Measurements from ENCODE around the gene GPR18.

The GPR18 gene

GRCh38 chr13:99281811-99282263 lies 23.7 kb upstream of the GPR18 start:
- peaks cover 56% of the 10 kb centered on the region for H4K20me1 ChIP-seq
- no peak for TF ChIP-seq Cebpa-rat (IDR thresholded peaks at IDR 0.05)
- peak overlapping the region; percentile 43 for H3K27ac ChIP-seq
- peak overlapping the region; percentile 69 for H3K4me2 ChIP-seq
- no peaks in the 10 kb centered on the region for H3K27me3 ChIP-seq
- 0 out of 2 replicates have a peak overlapping the region, but pooled peaks have one; percentile 6 for H3K9ac ChIP-seq
- no peaks in the 10 kb centered on the region for H3K9me3 ChIP-seq
- peaks cover 64% of the 10 kb centered on the region for H3K4me1 ChIP-seq
- H3K4me3 ChIP-seq, result no peak overlapping the region
- peaks cover 49% of the 10 kb centered on the region for H3K36me3 ChIP-seq

DNA sequence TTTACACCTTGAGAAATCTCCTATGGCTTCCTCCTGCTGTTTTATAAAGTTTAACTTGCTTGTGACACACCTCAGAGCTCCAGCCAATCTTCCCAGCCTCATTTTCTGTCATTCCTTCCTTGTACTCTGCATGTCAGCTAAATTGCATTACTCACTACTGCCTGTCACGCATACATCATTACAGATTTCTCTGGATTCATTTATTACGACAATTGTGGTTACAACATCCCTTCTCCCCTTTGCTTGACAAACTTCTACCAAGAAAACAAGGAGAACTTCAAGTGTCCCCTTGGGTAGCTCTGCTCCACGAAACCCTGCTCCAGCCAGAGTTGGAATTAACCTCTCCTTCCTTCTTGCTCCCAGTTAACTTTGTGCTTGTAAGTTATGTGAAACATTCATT lies 22.0 kb upstream of the GPR18 start:
- H3K4me3 ChIP-seq, result no peak overlapping the region

GRCh38 chr13:99279637-99280036 lies 21.5 kb upstream of the GPR18 start:
- Histone ChIP-seq H3K27me3 (no peaks in the 10 kb centered on the region), H3K9me3 (no peaks in the 10 kb centered on the region), H4K20me1 (peaks cover 75% of the 10 kb centered on the region), H3K9ac (no peak overlapping the region), H3K4me1 (peaks cover 74% of the 10 kb centered on the region), H3K27ac (no peak overlapping the region), H3K4me3 (no peak overlapping the region), H3K4me2 (no peak overlapping the region), H3K36me3 (peaks cover 55% of the 10 kb centered on the region)
- no peak for TF ChIP-seq Cebpa-rat (IDR thresholded peaks at IDR 0.05)

More for the DNA sequence above, 22.0 kb upstream of the GPR18 start:
- Histone ChIP-seq H3K27me3 (no peaks in the 10 kb centered on the region), H3K9ac (no peak overlapping the region), H4K20me1 (peaks cover 70% of the 10 kb centered on the region), H3K4me1 (peaks cover 68% of the 10 kb centered on the region), H3K36me3 (peaks cover 50% of the 10 kb centered on the region), H3K4me2 (peak overlapping the region; percentile 9; the same call in 1 of the 2 replicates), H3K27ac (no peak overlapping the region), H3K9me3 (no peaks in the 10 kb centered on the region)
- no peak for TF ChIP-seq Cebpa-rat (IDR thresholded peaks at IDR 0.05)

- no peak overlapping the region for H3K4me3 ChIP-seq
- peaks cover 82% of the 10 kb centered on the region for H4K20me1 ChIP-seq
- no peak overlapping the region for H3K27ac ChIP-seq
- no peak for TF ChIP-seq Cebpa-rat (IDR thresholded peaks at IDR 0.05)
- peaks cover 78% of the 10 kb centered on the region for H3K4me1 ChIP-seq
- peaks cover 60% of the 10 kb centered on the region for H3K36me3 ChIP-seq
- no peak overlapping the region for H3K9ac ChIP-seq
- no peaks in the 10 kb centered on the region for H3K9me3 ChIP-seq
- no peaks in the 10 kb centered on the region for H3K27me3 ChIP-seq
- H3K4me2 ChIP-seq, result no peak overlapping the region
These were observed 20.7 kb upstream of the GPR18 start for GRCh38 chr13:99278843-99279242.

- H3K4me3 ChIP-seq, result no peak overlapping the region
- H3K4me1 ChIP-seq, result peaks cover 72% of the 10 kb centered on the region
- H3K27me3 ChIP-seq, result no peaks in the 10 kb centered on the region
- TF ChIP-seq Cebpa-rat (IDR thresholded peaks at IDR 0.05), result no peak
- peaks cover 60% of the 10 kb centered on the region for H3K36me3 ChIP-seq
- H3K27ac ChIP-seq, result no peak overlapping the region
- peaks cover 82% of the 10 kb centered on the region for H4K20me1 ChIP-seq
- peak overlapping the region; percentile 28; the same call in 1 of the 2 replicates for H3K4me2 ChIP-seq
- H3K9me3 ChIP-seq, result no peaks in the 10 kb centered on the region
- no peak overlapping the region for H3K9ac ChIP-seq
These were observed 20.0 kb upstream of the GPR18 start for GRCh38 chr13:99278200-99278599.

GRCh38 chr13:99277629-99278028 lies 19.4 kb upstream of the GPR18 start:
- Histone ChIP-seq H3K4me3 (no peak overlapping the region), H3K4me1 (peaks cover 66% of the 10 kb centered on the region), H3K27me3 (no peaks in the 10 kb centered on the region), H3K27ac (no peak overlapping the region), H3K9me3 (peaks cover 1% of the 10 kb centered on the region; the same call in 1 of the 2 replicates), H3K36me3 (peaks cover 61% of the 10 kb centered on the region), H3K9ac (no peak overlapping the region), H4K20me1 (peaks cover 78% of the 10 kb centered on the region), H3K4me2 (peak overlapping the region; percentile 28; the same call in 1 of the 2 replicates)
- no peak for TF ChIP-seq Cebpa-rat (IDR thresholded peaks at IDR 0.05)

GRCh38 chr13:99276706-99277105 lies 18.5 kb upstream of the GPR18 start:
- no peak overlapping the region for H3K9ac ChIP-seq
- no peak overlapping the region for H3K4me3 ChIP-seq
- no peaks in the 10 kb centered on the region for H3K27me3 ChIP-seq
- no peak overlapping the region for H3K27ac ChIP-seq
- H4K20me1 ChIP-seq, result peaks cover 74% of the 10 kb centered on the region
- H3K4me2 ChIP-seq, result no peak overlapping the region
- peaks cover 57% of the 10 kb centered on the region for H3K4me1 ChIP-seq
- no peak for TF ChIP-seq Cebpa-rat (IDR thresholded peaks at IDR 0.05)
- H3K9me3 ChIP-seq, result peaks cover 7% of the 10 kb centered on the region
- H3K36me3 ChIP-seq, result peaks cover 69% of the 10 kb centered on the region

GRCh38 chr13:99275093-99275469 lies 16.9 kb upstream of the GPR18 start:
- Histone ChIP-seq H3K4me1 (peaks cover 48% of the 10 kb centered on the region), H3K36me3 (peaks cover 60% of the 10 kb centered on the region), H3K4me2 (peak overlapping the region; percentile 56), H3K9ac (no peak overlapping the region; the same call in 1 of the 2 replicates), H3K27ac (no peak overlapping the region), H3K27me3 (no peaks in the 10 kb centered on the region), H3K4me3 (no peak overlapping the region), H3K9me3 (peaks cover 7% of the 10 kb centered on the region), H4K20me1 (peaks cover 76% of the 10 kb centered on the region)
- TF ChIP-seq Cebpa-rat (IDR thresholded peaks at IDR 0.05), result no peak

- Histone ChIP-seq H3K27me3 (no peaks in the 10 kb centered on the region), H3K9me3 (peaks cover 7% of the 10 kb centered on the region), H3K27ac (no peak overlapping the region), H3K9ac (no peak overlapping the region), H3K36me3 (peaks cover 54% of the 10 kb centered on the region), H3K4me1 (peaks cover 39% of the 10 kb centered on the region), H4K20me1 (peaks cover 76% of the 10 kb centered on the region), H3K4me2 (no peak overlapping the region), H3K4me3 (no peak overlapping the region)
- no peak for TF ChIP-seq Cebpa-rat (IDR thresholded peaks at IDR 0.05)
These were observed 14.9 kb upstream of the GPR18 start for GRCh38 chr13:99273128-99273527.

- peaks cover 7% of the 10 kb centered on the region for H3K9me3 ChIP-seq
- no peaks in the 10 kb centered on the region for H3K27me3 ChIP-seq
- no peak overlapping the region for H3K4me2 ChIP-seq
- no peak overlapping the region for H3K27ac ChIP-seq
- H3K36me3 ChIP-seq, result peaks cover 55% of the 10 kb centered on the region
- no peak overlapping the region for H3K4me3 ChIP-seq
- H3K4me1 ChIP-seq, result peaks cover 40% of the 10 kb centered on the region
- H4K20me1 ChIP-seq, result peaks cover 76% of the 10 kb centered on the region
- no peak overlapping the region for H3K9ac ChIP-seq
- TF ChIP-seq Cebpa-rat (IDR thresholded peaks at IDR 0.05), result no peak
These were observed 14.3 kb upstream of the GPR18 start for GRCh38 chr13:99272481-99272880.

GRCh38 chr13:99271249-99271648 lies 13.1 kb upstream of the GPR18 start:
- H3K4me1 ChIP-seq, result peaks cover 52% of the 10 kb centered on the region
- no peak overlapping the region for H3K9ac ChIP-seq
- H3K4me3 ChIP-seq, result no peak overlapping the region
- H3K4me2 ChIP-seq, result no peak overlapping the region
- no peaks in the 10 kb centered on the region for H3K27me3 ChIP-seq
- TF ChIP-seq Cebpa-rat (IDR thresholded peaks at IDR 0.05), result no peak
- peaks cover 51% of the 10 kb centered on the region for H3K36me3 ChIP-seq
- peaks cover 83% of the 10 kb centered on the region for H4K20me1 ChIP-seq
- no peak overlapping the region for H3K27ac ChIP-seq
- peaks cover 7% of the 10 kb centered on the region for H3K9me3 ChIP-seq
